Measurements from ENCODE around the gene CLIC5. TPM values are rescaled to one million over a fixed set of nuclear protein-coding genes. Genes with fewer than 3 reads are reported as not detected.

The CLIC5 gene
- total RNA-seq, 2 donors from 2014 or later, result 2.2 to 2.6 TPM

- no peak for TF ChIP-seq CTCF (IDR thresholded peaks at IDR 0.05)
- Histone ChIP-seq H3K4me1 (ENCODE audit: control insufficient read depth in 1 of 2, low read depth in 2 of 2) (no peaks in the 10 kb centered on the region), H3K36me3 (no peaks in the 10 kb centered on the region), H3K4me3 (no peak overlapping the region), H3K9me3 (no peaks in the 10 kb centered on the region), H3K27ac (no peak overlapping the region), H3K27me3 (replicated peaks; ENCODE audit: insufficient read depth) (no peaks in the 10 kb centered on the region)
- no peak for DNase-seq (ENCODE audit: low spot score)
- ATAC-seq (ENCODE audit: insufficient number of reproducible peaks, low FRiP score, low read depth), result no peak
Measured at GRCh38 chr6:45832063-45832462, 183.6 kb downstream of the CLIC5 start.

Other genes with a start within 250 kb of the CLIC5 start
- 10 to 100 TPM; 21.8 to 32.2 TPM for gene ENPP4, start 114.1 kb upstream of the CLIC5 start, total RNA-seq
- 1 to 10 TPM; 2.7 to 9.4 TPM for gene ENPP5, start 155.1 kb upstream of the CLIC5 start, total RNA-seq

Measured in thoracic aorta (tissue), 2 donors.